Coronary artery (tissue), 2 donors: ENCODE data around the gene C17orf107.
"Not testable (repeated sequence)": the region's sequence is repeated elsewhere in the genome, so short reads cannot be mapped to it uniquely, and the experiment has no call there.

ENCODE experiments used
- DNase-seq: peaks from one replicate; pipeline ENCODE4 v3.0.0-alpha.2; 2017; ENCODE audit warnings: low spot score
- H3K27ac ChIP-seq, 2 donors: fragments of 200-600 bp; sonication (generic); one replicate each; pipeline ENCODE4 v1.5.1; 2016 to 2019
- H3K4me3 ChIP-seq: fragments of 200-600 bp; sonication (generic); 2 replicates; pipeline ENCODE4 v1.5.1; 2016; ENCODE audit warnings: mild to moderate bottlenecking, moderate library complexity
- CTCF ChIP-seq: fragments of 200-600 bp; sonication (generic); IDR thresholded peaks from one replicate; pipeline ENCODE4 v1.5.1; 2019; ENCODE audit warnings: antibody characterized with exemption

Gene C17orf107

GRCh38 chr17:4901108-4901647 is 1.8 kb downstream of the C17orf107 start:
- Histone ChIP-seq H3K27ac (no peak overlapping the region), H3K4me3 (peak overlapping the region; percentile 69)
- peak; percentile 69 for DNase-seq
- TF ChIP-seq CTCF = no peak

GRCh38 chr17:4901648-4902344 is 2.5 kb downstream of the C17orf107 start:
- Histone ChIP-seq H3K4me3 (no peak overlapping the region), H3K27ac (peak overlapping the region in 1 of 2 donors; percentile 42)
- DNase-seq = no peak
- TF ChIP-seq CTCF = no peak

GRCh38 chr17:4902540-4902939 is 3.2 kb downstream of the C17orf107 start:
- no peak for DNase-seq
- H3K27ac ChIP-seq = no peak overlapping the region
- no peak overlapping the region for H3K4me3 ChIP-seq
- no peak for TF ChIP-seq CTCF

GRCh38 chr17:4903051-4903818 is 3.9 kb downstream of the C17orf107 start, which contains the start of gene CHRNE:
TSS of gene CHRNE (minus strand) at chr17:4903098. CDS start at chr17:4903063, 35 bp downstream.
- Histone ChIP-seq H3K4me3 (no peak within 1 kb of the TSS), H3K27ac (peak within 1 kb of the TSS in 1 of 2 donors; percentile 42)
- peak; percentile 83 for TF ChIP-seq CTCF
- DNase-seq = no peak

- H3K4me3 ChIP-seq, H3K27ac ChIP-seq, DNase-seq: not testable (repeated sequence)
Observed at GRCh38 chr17:4906642-4907041, 7.3 kb downstream of the C17orf107 start.

GRCh38 chr17:4908301-4908700 is 9.0 kb downstream of the C17orf107 start:
- no peak for DNase-seq
- TF ChIP-seq CTCF = no peak
- peak overlapping the region in 1 of 2 donors; percentile 58 for H3K27ac ChIP-seq
- no peak overlapping the region for H3K4me3 ChIP-seq

GRCh38 chr17:4908711-4909496 is 9.6 kb downstream of the C17orf107 start:
- Histone ChIP-seq H3K4me3 (peak overlapping the region; percentile 21), H3K27ac (peak overlapping the region in 1 of 2 donors; percentile 58)
- DNase-seq = peak; percentile 92
- TF ChIP-seq CTCF = peak; percentile 58
